H9 (cell line): Measurements from ENCODE around the gene OGFR. TPM values are rescaled to one million over a fixed set of nuclear protein-coding genes. Genes with fewer than 3 reads are reported as not detected.
"Not testable (repeated sequence)": the region's sequence is repeated elsewhere in the genome, so short reads cannot be mapped to it uniquely, and the experiment has no call there.

ENCODE experiments used
- DNase-seq: peaks from one replicate; pipeline ENCODE4 v3.0.0-alpha.2; 2017
- H2AFZ ChIP-seq: one replicate; pipeline ENCODE4 v1.6.1; 2013; ENCODE audit warnings: mild to moderate bottlenecking, low read length, control low read depth, moderate library complexity
- H2AK5ac ChIP-seq: 2 replicates; pipeline ENCODE4 v1.6.1; 2013; ENCODE audit warnings: low read length, control low read depth, mixed read lengths; ENCODE audit not compliant: insufficient read length
- H2BK120ac ChIP-seq: one replicate; pipeline ENCODE4 v1.6.1; 2013; ENCODE audit warnings: low read depth, mild to moderate bottlenecking, low read length, control low read depth, inconsistent platforms; ENCODE audit not compliant: poor library complexity, severe bottlenecking
- H2BK12ac ChIP-seq: 2 replicates; pipeline ENCODE4 v1.6.1; 2013; ENCODE audit warnings: low read length, control low read depth, mixed read lengths, low read depth; ENCODE audit not compliant: insufficient read length
- H2BK15ac ChIP-seq: 2 replicates; pipeline ENCODE4 v1.6.1; 2013; ENCODE audit warnings: low read depth, low read length, control low read depth
- H2BK20ac ChIP-seq: one replicate; pipeline ENCODE4 v1.6.1; 2013; ENCODE audit warnings: low read depth, mild to moderate bottlenecking, low read length, control low read depth, inconsistent platforms; ENCODE audit not compliant: poor library complexity, severe bottlenecking
- H2BK5ac ChIP-seq: 2 replicates; pipeline ENCODE4 v1.6.1; 2013; ENCODE audit warnings: low read length, control low read depth, mixed read lengths; ENCODE audit not compliant: insufficient read length
- H3K14ac ChIP-seq: 2 replicates; pipeline ENCODE4 v1.6.1; 2013; ENCODE audit warnings: low read length, control low read depth; ENCODE audit not compliant: insufficient read depth
- H3K18ac ChIP-seq: 2 replicates; pipeline ENCODE4 v1.6.1; 2013; ENCODE audit warnings: low read depth, mild to moderate bottlenecking, mixed read lengths, low read length, control low read depth; ENCODE audit not compliant: insufficient read length
- H3K23ac ChIP-seq: 2 replicates; pipeline ENCODE4 v1.6.1; 2013; ENCODE audit warnings: low read length, control low read depth, mixed read lengths, low read depth; ENCODE audit not compliant: insufficient read length
- H3K23me2 ChIP-seq: 2 replicates; pipeline ENCODE4 v1.6.1; 2013; ENCODE audit warnings: low read depth, mild to moderate bottlenecking, mixed read lengths, low read length, control low read depth; ENCODE audit not compliant: insufficient read length, poor library complexity, severe bottlenecking
- H3K27ac ChIP-seq: 2 replicates; pipeline ENCODE4 v1.5.1; 2013; ENCODE audit warnings: low read length, control low read depth, mixed read lengths, low read depth; ENCODE audit not compliant: insufficient read length
- H3K27me3 ChIP-seq: 2 replicates; pipeline ENCODE4 v1.6.1; 2013; ENCODE audit warnings: low read length, control low read depth, inconsistent platforms; ENCODE audit not compliant: insufficient read depth
- H3K4ac ChIP-seq: 2 replicates; pipeline ENCODE4 v1.6.1; 2013; ENCODE audit warnings: low read depth, mild to moderate bottlenecking, control low read depth, inconsistent platforms, low read length, moderate library complexity
- H3K4me1 ChIP-seq: 2 replicates; pipeline ENCODE4 v1.6.1; 2013; ENCODE audit warnings: low read length, control low read depth, inconsistent platforms; ENCODE audit not compliant: insufficient read depth
- H3K4me2 ChIP-seq: 2 replicates; pipeline ENCODE4 v1.6.1; 2013; ENCODE audit warnings: low read length, control low read depth, mixed read lengths; ENCODE audit not compliant: insufficient read length, insufficient read depth
- H3K56ac ChIP-seq: 2 replicates; pipeline ENCODE4 v1.6.1; 2013; ENCODE audit warnings: low read depth, mild to moderate bottlenecking, mixed read lengths, low read length, control low read depth; ENCODE audit not compliant: insufficient read length
- H3K79me1 ChIP-seq: 2 replicates; pipeline ENCODE4 v1.6.1; 2013; ENCODE audit warnings: low read depth, mild to moderate bottlenecking, moderate library complexity, low read length, control low read depth, inconsistent platforms; ENCODE audit not compliant: insufficient read depth, poor library complexity, severe bottlenecking
- H3K79me2 ChIP-seq: 2 replicates; pipeline ENCODE4 v1.6.1; 2013; ENCODE audit warnings: low read length, control low read depth, inconsistent platforms; ENCODE audit not compliant: insufficient read depth
- H3K9ac ChIP-seq: 2 replicates; pipeline ENCODE4 v1.6.1; 2013; ENCODE audit warnings: low read length, control low read depth, mixed read lengths; ENCODE audit not compliant: insufficient read length; ENCODE audit errors: extremely low read depth
- H3K9me3 ChIP-seq: one replicate; pipeline ENCODE4 v1.6.1; 2013; ENCODE audit warnings: low read depth, low read length, inconsistent platforms; ENCODE audit not compliant: control insufficient read depth
- H3T11ph ChIP-seq: one replicate; pipeline ENCODE4 v1.6.1; 2013; ENCODE audit warnings: mild to moderate bottlenecking, low read length, control low read depth, inconsistent platforms
- H4K20me1 ChIP-seq: one replicate; pipeline ENCODE4 v1.6.1; 2013; ENCODE audit not compliant: control insufficient read depth, insufficient read length, insufficient read depth
- H4K5ac ChIP-seq: 2 replicates; pipeline ENCODE4 v1.6.1; 2013; ENCODE audit warnings: low read depth, mild to moderate bottlenecking, mixed read lengths, low read length, control low read depth; ENCODE audit not compliant: insufficient read length
- H4K8ac ChIP-seq: replicated peaks from 2 replicates; pipeline ENCODE4 v1.6.1; 2013; ENCODE audit warnings: low read length, control low read depth, mixed read lengths, low read depth; ENCODE audit not compliant: insufficient read length
- H4K91ac ChIP-seq: 2 replicates; pipeline ENCODE4 v1.6.1; 2013; ENCODE audit warnings: low read depth, mild to moderate bottlenecking, moderate library complexity, mixed read lengths, low read length, control low read depth; ENCODE audit not compliant: insufficient read length
- H3K27ac Mint-ChIP-seq, 3 experiments: 2 replicates in 2 of 3; 3 replicates in 1 of 3; pipeline ENCODE4 v1.8.0; 2020 to 2021; ENCODE audit warnings: mixed read lengths in 3 of 3, mild to moderate bottlenecking in 1 of 3, moderate library complexity in 1 of 3
- H3K27me3 Mint-ChIP-seq: 2 replicates; pipeline ENCODE4 v1.8.0; 2021; ENCODE audit warnings: low read depth, mild to moderate bottlenecking, moderate library complexity, mixed read lengths
- H3K36me3 Mint-ChIP-seq, 3 experiments: 2 replicates in 2 of 3; 3 replicates in 1 of 3; pipeline ENCODE4 v1.8.0; 2020 to 2021; ENCODE audit warnings: low read depth in 3 of 3, mixed read lengths in 3 of 3; ENCODE audit not compliant: insufficient read depth in 1 of 3
- H3K4me1 Mint-ChIP-seq, 2 experiments: 2 replicates each; pipeline ENCODE4 v1.8.0; 2020; ENCODE audit warnings: mixed read lengths in 2 of 2
- H3K4me3 Mint-ChIP-seq, 2 experiments: 2 replicates in 1 of 2; 3 replicates in 1 of 2; pipeline ENCODE4 v1.8.0; 2020 to 2021; ENCODE audit warnings: mild to moderate bottlenecking in 2 of 2, mixed read lengths in 2 of 2, moderate library complexity in 1 of 2
- H3K9me3 Mint-ChIP-seq, 2 experiments: 2 replicates in 1 of 2; 3 replicates in 1 of 2; pipeline ENCODE4 v1.8.0; 2020; ENCODE audit warnings: mild to moderate bottlenecking in 2 of 2, mixed read lengths in 2 of 2, moderate library complexity in 1 of 2
- whole genome bisulfite sequencing: extraction: QIAGEN DNeasy Blood & Tissue Kit; methylation state at CpG from one replicate; pipeline ENCODE4 v1.1.7; 2013; ENCODE audit warnings: missing lambda C conversion rate, low lambda C conversion rate, mixed read lengths; ENCODE audit not compliant: insufficient read length; ENCODE audit errors: extremely low coverage; 5-methylcytosine and 5-hydroxymethylcytosine counted together
- total RNA-seq: library from RNA; stranded (reverse); gene quantifications from 2 replicates; pipeline ENCODE4 v1.2.1, GENCODE V29; 2021
- TF ChIP-seq, protein P1 (sequence below): fragments of 200-600 bp; sonication (generic); conservative IDR thresholded peaks from 3 replicates; pipeline ENCODE4 v1.8.0; 2021; ENCODE audit warnings: antibody characterized with exemption, mild to moderate bottlenecking

The OGFR gene
- total RNA-seq, 1 experiment from 2014 or later: 33.1 TPM

DNA sequence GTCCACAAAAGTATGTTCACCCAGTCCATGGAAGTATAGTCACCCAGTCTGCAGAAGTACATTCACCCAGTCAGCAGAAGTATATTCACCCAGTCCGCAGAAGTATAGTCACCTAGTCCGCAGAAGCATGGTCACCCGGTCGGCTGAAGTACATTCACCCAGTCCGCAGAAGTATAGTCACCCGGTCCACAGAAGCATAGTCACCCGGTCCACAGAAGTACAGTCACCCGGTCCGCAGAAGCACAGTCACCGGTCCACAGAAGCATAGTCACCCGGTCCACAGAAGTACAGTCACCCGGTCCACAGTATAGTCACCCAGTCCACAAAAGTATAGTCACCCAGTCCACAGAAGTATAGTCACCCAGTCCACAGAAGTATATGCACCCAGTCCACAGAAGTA, 48.2 kb downstream of the OGFR start:
- Histone ChIP-seq H4K8ac (no peak overlapping the region), H4K20me1 (no peaks in the 10 kb centered on the region), H4K5ac (no peak overlapping the region), H3K79me2 (no peaks in the 10 kb centered on the region), H3K79me1 (no peaks in the 10 kb centered on the region), H3K18ac (no peak overlapping the region), H2BK5ac (no peak overlapping the region), H2BK20ac (no peak overlapping the region), H3K23me2 (no peaks in the 10 kb centered on the region), H3K4ac (no peak overlapping the region), H3K56ac (no peak overlapping the region), H3K9me3 (no peaks in the 10 kb centered on the region), H3K27ac (no peak overlapping the region), H2BK12ac (no peak overlapping the region), H2AK5ac (no peak overlapping the region), H3K14ac (no peak overlapping the region), H2BK15ac (no peak overlapping the region), H3T11ph (no peak overlapping the region), H3K23ac (no peak overlapping the region), H4K91ac (no peak overlapping the region), H2BK120ac (no peak overlapping the region), H3K4me2 (no peak overlapping the region), H2AFZ (no peak overlapping the region), H3K27me3 (no peaks in the 10 kb centered on the region), H3K4me1 (no peaks in the 10 kb centered on the region), H3K9ac (no peak overlapping the region)
- H3K27me3 Mint-ChIP-seq: no peaks in the 10 kb centered on the region
- H3K9me3 Mint-ChIP-seq: no peaks in the 10 kb centered on the region
- H3K4me3 Mint-ChIP-seq: no peak overlapping the region
- WGBS: no CpG with 5 or more reads among the region's 12 CpGs
- H3K4me1 Mint-ChIP-seq: peaks cover 0 to 9% of the 10 kb centered on the region in 2 experiments; a peak in 2 of 4 replicates
- TF ChIP-seq, protein P1, sequence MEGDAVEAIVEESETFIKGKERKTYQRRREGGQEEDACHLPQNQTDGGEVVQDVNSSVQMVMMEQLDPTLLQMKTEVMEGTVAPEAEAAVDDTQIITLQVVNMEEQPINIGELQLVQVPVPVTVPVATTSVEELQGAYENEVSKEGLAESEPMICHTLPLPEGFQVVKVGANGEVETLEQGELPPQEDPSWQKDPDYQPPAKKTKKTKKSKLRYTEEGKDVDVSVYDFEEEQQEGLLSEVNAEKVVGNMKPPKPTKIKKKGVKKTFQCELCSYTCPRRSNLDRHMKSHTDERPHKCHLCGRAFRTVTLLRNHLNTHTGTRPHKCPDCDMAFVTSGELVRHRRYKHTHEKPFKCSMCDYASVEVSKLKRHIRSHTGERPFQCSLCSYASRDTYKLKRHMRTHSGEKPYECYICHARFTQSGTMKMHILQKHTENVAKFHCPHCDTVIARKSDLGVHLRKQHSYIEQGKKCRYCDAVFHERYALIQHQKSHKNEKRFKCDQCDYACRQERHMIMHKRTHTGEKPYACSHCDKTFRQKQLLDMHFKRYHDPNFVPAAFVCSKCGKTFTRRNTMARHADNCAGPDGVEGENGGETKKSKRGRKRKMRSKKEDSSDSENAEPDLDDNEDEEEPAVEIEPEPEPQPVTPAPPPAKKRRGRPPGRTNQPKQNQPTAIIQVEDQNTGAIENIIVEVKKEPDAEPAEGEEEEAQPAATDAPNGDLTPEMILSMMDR: no peak
- peak overlapping the region in 1 of 3 experiments; percentile 22; a peak in 1 of 7 replicates for H3K27ac Mint-ChIP-seq
- DNase-seq: no peak
- H3K36me3 Mint-ChIP-seq: peaks cover 26 to 61% (median 56%) of the 10 kb centered on the region in 3 experiments

DNA sequence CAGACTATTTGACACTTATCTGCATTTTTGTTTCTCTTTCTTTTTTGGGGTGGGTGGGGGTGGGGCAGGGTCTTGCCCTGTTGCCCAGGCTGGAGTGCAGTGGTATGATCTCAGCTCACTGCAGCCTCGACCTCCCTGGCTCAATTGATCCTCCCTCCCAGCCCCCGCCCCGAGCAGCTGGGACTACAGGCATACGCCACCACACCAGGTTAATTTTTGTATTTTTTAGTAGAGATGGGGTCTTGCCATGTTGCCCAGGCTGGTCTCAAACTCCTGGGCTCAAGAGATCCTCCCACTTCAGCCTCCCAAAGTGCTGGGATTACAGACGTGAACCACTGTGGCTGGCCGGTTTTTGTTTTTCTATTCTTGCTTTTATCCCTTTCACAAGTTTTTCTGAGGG, 48.7 kb downstream of the OGFR start:
- H3K27me3 Mint-ChIP-seq, H4K91ac ChIP-seq, H2BK12ac ChIP-seq, H2BK5ac ChIP-seq, H3K9me3 Mint-ChIP-seq, H3K4ac ChIP-seq, H3K56ac ChIP-seq, H4K8ac ChIP-seq, H3K79me1 ChIP-seq, H4K5ac ChIP-seq, H3K27ac ChIP-seq, H3T11ph ChIP-seq, H4K20me1 ChIP-seq, H3K4me3 Mint-ChIP-seq, H2BK120ac ChIP-seq, H3K4me2 ChIP-seq, H3K18ac ChIP-seq, H3K27me3 ChIP-seq, H3K23ac ChIP-seq, H3K14ac ChIP-seq, H3K9ac ChIP-seq, H3K9me3 ChIP-seq, H3K79me2 ChIP-seq, H3K23me2 ChIP-seq, H2AK5ac ChIP-seq, H3K4me1 ChIP-seq, H3K4me1 Mint-ChIP-seq, H3K27ac Mint-ChIP-seq, DNase-seq, H2BK20ac ChIP-seq, H2AFZ ChIP-seq, H2BK15ac ChIP-seq: not testable (repeated sequence)
- no CpG with 5 or more reads among the region's 6 CpGs for WGBS
- peaks cover 25 to 59% (median 51%) of the 10 kb centered on the region in 3 experiments for H3K36me3 Mint-ChIP-seq
